GM12878 (cell line): Measurements from ENCODE around the gene DNAJC5. TPM values are rescaled to one million over a fixed set of nuclear protein-coding genes. Genes with fewer than 3 reads are reported as not detected.
"Not testable (repeated sequence)": the region's sequence is repeated elsewhere in the genome, so short reads cannot be mapped to it uniquely, and the experiment has no call there.

Experiments
- ATAC-seq: fragments of 200-7000 bp; cut with Tn5 transposase; 3 replicates; pipeline ENCODE4 v1.9.1; 2020; ENCODE audit warnings: mild to moderate bottlenecking, moderate library complexity
- BruUV-seq: library from RNA; stranded (reverse); fragments of 400-500 nt; replicated peaks from 2 replicates; lab custom pipeline; 2021; lab: Mats Ljungman, UMichigan
- CTCF ChIA-PET: fragments of 300-600 bp; sonication (Branson Sonifier 250); formaldehyde crosslinking; extraction: SDS; loops from one replicate; lab custom pipeline; 2021; ENCODE audit warnings: inconsistent platforms; lab: Yijun Ruan, JAX
- POLR2A ChIA-PET: fragments of 350-600 bp; formaldehyde crosslinking; extraction: SDS; loops from one replicate; lab custom pipeline; 2021; ENCODE audit warnings: inconsistent platforms; lab: Charles Lee
- RAD21 ChIA-PET: fragments of 300-600 bp; sonication (Branson Sonifier 250); formaldehyde crosslinking; loops from one replicate; lab custom pipeline; 2023; ENCODE audit warnings: antibody characterized with exemption; ENCODE audit not compliant: unreplicated experiment; lab: Charles Lee
- SMC1A ChIA-PET: fragments of 300-600 bp; sonication (Branson Sonifier 250); formaldehyde crosslinking; loops from one replicate; lab custom pipeline; 2023; ENCODE audit not compliant: unreplicated experiment, uncharacterized antibody; lab: Charles Lee
- DNase-seq: peaks from one replicate; pipeline ENCODE4 v3.0.0-alpha.2; 2011; ENCODE audit warnings: low read depth, low spot score
- FAIRE-seq: peaks from 3 replicates; lab custom pipeline; 2011; peaks lifted over from hg19 to GRCh38; lab: Jason Lieb, UNC
- H2AFZ ChIP-seq: 2 replicates; pipeline ENCODE4 v1.6.0; 2011; ENCODE audit warnings: low read depth, low read length, control low read depth; ENCODE audit not compliant: control insufficient read depth
- H3K27ac ChIP-seq: 2 replicates; pipeline ENCODE4 v1.5.1; 2011; ENCODE audit warnings: control low read depth; ENCODE audit not compliant: control insufficient read depth, insufficient read depth
- H3K27me3 ChIP-seq, 2 experiments: replicated peaks in 1 of 2; 2 replicates each; pipeline versions ENCODE4 v1.6.0 to v1.6.1; 2011; ENCODE audit warnings: low read length in 1 of 2; ENCODE audit not compliant: control insufficient read depth in 2 of 2, insufficient read depth in 2 of 2
- H3K36me3 ChIP-seq, 2 experiments: 2 replicates each; pipeline ENCODE4 v1.5.1; 2011; ENCODE audit warnings: low read length in 1 of 2; ENCODE audit not compliant: control insufficient read depth in 2 of 2, insufficient read depth in 2 of 2
- H3K4me1 ChIP-seq: 2 replicates; pipeline ENCODE4 v1.6.1; 2011; ENCODE audit warnings: mild to moderate bottlenecking, low read length, moderate library complexity, mixed read lengths; ENCODE audit not compliant: control insufficient read depth, insufficient read depth
- H3K4me2 ChIP-seq: 2 replicates; pipeline ENCODE4 v1.6.0; 2011; ENCODE audit warnings: control low read depth; ENCODE audit not compliant: control insufficient read depth, insufficient read depth
- H3K4me3 ChIP-seq: fragments of 200-600 bp; sonication (generic); 2 replicates; pipeline ENCODE4 v1.5.1; 2016
- H3K79me2 ChIP-seq: 2 replicates; pipeline ENCODE4 v1.6.0; 2011; ENCODE audit warnings: low read length; ENCODE audit not compliant: control insufficient read depth, insufficient read depth
- H3K9ac ChIP-seq: 2 replicates; pipeline ENCODE4 v1.8.0; 2011; ENCODE audit warnings: low read length, control low read depth, mixed read lengths; ENCODE audit not compliant: control insufficient read depth, insufficient read depth
- H3K9me3 ChIP-seq: replicated peaks from 3 replicates; pipeline ENCODE4 v1.5.1; 2011; ENCODE audit warnings: mild to moderate bottlenecking, low read length; ENCODE audit not compliant: control insufficient read depth, insufficient read depth
- H4K20me1 ChIP-seq: 2 replicates; pipeline ENCODE4 v1.6.0; 2011; ENCODE audit not compliant: control insufficient read depth, insufficient read depth
- CREB1 ChIP-seq: IDR thresholded peaks from 2 replicates; pipeline ENCODE4 v1.6.1; 2012; ENCODE audit warnings: low read depth, mild to moderate bottlenecking, inconsistent platforms
- ESRRA ChIP-seq: IDR thresholded peaks from 2 replicates; pipeline ENCODE4 v1.6.1; 2012; ENCODE audit warnings: mild to moderate bottlenecking, low read length, improper control_type of control experiment
- HSF1 ChIP-seq: fragments of 150-350 bp; IDR thresholded peaks from 2 replicates; pipeline ENCODE4 v1.6.1; 2014; ENCODE audit warnings: mild to moderate bottlenecking, low read depth, low read length
- NFYB ChIP-seq: IDR thresholded peaks from 2 replicates; pipeline ENCODE4 v1.6.1; 2011; ENCODE audit warnings: low read depth, mild to moderate bottlenecking, low read length, improper control_type of control experiment, moderate library complexity; ENCODE audit not compliant: insufficient read depth
- NR2C2 ChIP-seq: IDR thresholded peaks from 2 replicates; pipeline ENCODE4 v1.6.1; 2011; ENCODE audit warnings: borderline replicate concordance, low read depth; ENCODE audit not compliant: control insufficient read depth, insufficient read length
- PML ChIP-seq: IDR thresholded peaks from 2 replicates; pipeline ENCODE4 v1.6.1; 2012; ENCODE audit warnings: low read length, inconsistent platforms
- POLR2A ChIP-seq: IDR thresholded peaks from 2 replicates; pipeline ENCODE4 v1.6.1; 2011; ENCODE audit warnings: low read depth, mild to moderate bottlenecking, low read length
- REST ChIP-seq: IDR thresholded peaks from 2 replicates; pipeline ENCODE4 v1.6.1; 2012; ENCODE audit warnings: mild to moderate bottlenecking, low read depth, low read length
- SREBF1 ChIP-seq: IDR thresholded peaks from 2 replicates; pipeline ENCODE4 v1.6.1; 2012; ENCODE audit warnings: mild to moderate bottlenecking, low read length
- STAT3 ChIP-seq: IDR thresholded peaks from 2 replicates; pipeline ENCODE4 v1.6.1; 2011; ENCODE audit warnings: low read depth, low read length, improper control_type of control experiment
- WGBS: methylation state at CpG from one replicate; pipeline ENCODE4 v1.1.6; 2016; ENCODE audit warnings: low lambda C conversion rate; ENCODE audit not compliant: insufficient replicate concordance, insufficient coverage; ENCODE audit errors: missing lambda C conversion rate; 5-methylcytosine and 5-hydroxymethylcytosine counted together
- in situ Hi-C: fragments of 300-500 bp; cut with MboI; formaldehyde crosslinking; loops from 9 replicates; pipeline ENCODE4 v1.14.3; 2018; ENCODE audit warnings: mixed read lengths
- intact Hi-C: fragments of 100-400 bp; cut with micrococcal nuclease; formaldehyde crosslinking; loops from one replicate; pipeline ENCODE4 v1.14.2; 2022; ENCODE audit not compliant: unreplicated experiment
- polyA plus RNA-seq, 11 experiments: library from polyadenylated mRNA; depleted of rRNA in 4 of 11; unstranded in 6 of 11; stranded (reverse) in 5 of 11; fragments of >200 nt; fragmentation: Nextera tagmentation in 4 of 11; fragmentation: Illumina TruSeq in 1 of 11; extraction: Ambion mirVana in 4 of 11; extraction: Trizol in 1 of 11; gene quantifications; 1 replicate in 1 of 11; 2 replicates in 10 of 11; pipeline versions ENCODE4 v1.2.1 to v1.2.3, GENCODE V29; 2011 to 2016; ENCODE audit warnings: inconsistent platforms in 2 of 11, missing spikeins in 2 of 11, low read depth in 1 of 11
- total RNA-seq, 4 experiments: library from RNA; depleted of rRNA in 3 of 4; stranded (reverse); fragments of >200 nt in 3 of 4; fragmentation: Illumina TruSeq in 1 of 4; extraction: Trizol in 1 of 4; gene quantifications; 2 replicates each; pipeline versions ENCODE4 v1.2.1 to v1.2.3, GENCODE V29; 2013 to 2021

Gene DNAJC5
- total and polyA plus RNA-seq, 10 of the 15 experiments (the other 5 are each of a cell fraction or from before 2014, with no cell fraction given) = 0.69 to 36.8 (median 17.0) TPM

GRCh38 chr20:63913768-63914167 lies 18.8 kb downstream of the DNAJC5 start (continued):
- TF ChIP-seq HSF1 = no peak

- H3K79me2 ChIP-seq = peaks cover 27% of the 10 kb centered on the region
- intact Hi-C loops = no loop called here
- H3K9me3 ChIP-seq = peaks cover 2% of the 10 kb centered on the region; the same call in 2 of the 3 replicates
- H3K27me3 ChIP-seq = no peaks in the 10 kb centered on the region
- SMC1A ChIA-PET = no interaction called here
- H3K36me3 ChIP-seq = peaks cover 4 to 9% of the 10 kb centered on the region in 2 experiments; a peak in 3 of 4 replicates
- CTCF ChIA-PET = interaction anchor here (1.1 to 1.2 kb wide), 2 partner anchors 9 to 26 kb away, joined by 3 read pairs; no protein-coding TSS in a partner anchor
- no peak for TF ChIP-seq NR2C2
- no peak for TF ChIP-seq STAT3
- TF ChIP-seq CREB1 = no peak
- TF ChIP-seq ESRRA = no peak
- TF ChIP-seq POLR2A = no peak
- no peak for TF ChIP-seq REST
- no peak for TF ChIP-seq NFYB
- TF ChIP-seq SREBF1 = no peak
- TF ChIP-seq PML = no peak
- WGBS = 100% methylated on average over 6 of the region's 6 CpGs
- DNase-seq (no peak), ATAC-seq (no peak), FAIRE-seq (no peak)
- H4K20me1 ChIP-seq = no peaks in the 10 kb centered on the region
- peaks cover 3% of the 10 kb centered on the region for H3K4me1 ChIP-seq
- RAD21 ChIA-PET = no interaction called here
- no peak overlapping the region for H3K4me2 ChIP-seq
- POLR2A ChIA-PET = no interaction called here
- no peak overlapping the region for H2AFZ ChIP-seq
- H3K4me3 ChIP-seq = no peak overlapping the region
- no peak overlapping the region for H3K27ac ChIP-seq
- no TSS peak for BruUV-seq
- no peak overlapping the region for H3K9ac ChIP-seq
- in situ Hi-C loops = no loop called here
Measured at GRCh38 chr20:63915471-63915870, 20.5 kb downstream of the DNAJC5 start.

GRCh38 chr20:63916371-63916939 lies 21.5 kb downstream of the DNAJC5 start:
- H3K79me2 ChIP-seq = peaks cover 23% of the 10 kb centered on the region
- H3K27me3 ChIP-seq, H3K4me3 ChIP-seq, DNase-seq, H3K36me3 ChIP-seq, H3K9me3 ChIP-seq, POLR2A ChIA-PET, H3K27ac ChIP-seq, ATAC-seq, in situ Hi-C loops, H3K4me2 ChIP-seq, H3K9ac ChIP-seq, H2AFZ ChIP-seq, SMC1A ChIA-PET, CTCF ChIA-PET, H4K20me1 ChIP-seq, H3K4me1 ChIP-seq, intact Hi-C loops, RAD21 ChIA-PET, FAIRE-seq: not testable (repeated sequence)
- TSS peak; percentile 37 for BruUV-seq
- WGBS = 99% methylated on average over 8 of the region's 8 CpGs
